ENCODE data around the gene ULK4.

Gene ULK4

DNA sequence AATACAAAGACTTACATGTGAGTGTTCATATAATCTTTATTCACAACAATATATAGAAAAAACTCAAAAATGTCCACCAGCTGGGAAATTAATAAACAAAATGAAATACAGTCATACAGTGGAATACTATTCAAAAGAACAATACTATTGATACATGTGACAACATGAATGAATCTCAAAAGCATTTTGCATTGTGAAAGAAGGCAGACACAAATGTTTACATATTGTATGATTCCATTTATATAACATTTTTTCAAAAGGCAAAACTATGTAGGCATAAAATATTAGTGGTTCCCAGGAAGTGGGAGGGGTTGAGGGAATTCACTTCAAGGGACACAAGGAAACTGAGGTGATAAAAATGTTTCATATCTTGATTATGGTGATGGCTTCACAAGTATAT lies 459.4 kb downstream of the ULK4 start:
- TF ChIP-seq, protein P1, sequence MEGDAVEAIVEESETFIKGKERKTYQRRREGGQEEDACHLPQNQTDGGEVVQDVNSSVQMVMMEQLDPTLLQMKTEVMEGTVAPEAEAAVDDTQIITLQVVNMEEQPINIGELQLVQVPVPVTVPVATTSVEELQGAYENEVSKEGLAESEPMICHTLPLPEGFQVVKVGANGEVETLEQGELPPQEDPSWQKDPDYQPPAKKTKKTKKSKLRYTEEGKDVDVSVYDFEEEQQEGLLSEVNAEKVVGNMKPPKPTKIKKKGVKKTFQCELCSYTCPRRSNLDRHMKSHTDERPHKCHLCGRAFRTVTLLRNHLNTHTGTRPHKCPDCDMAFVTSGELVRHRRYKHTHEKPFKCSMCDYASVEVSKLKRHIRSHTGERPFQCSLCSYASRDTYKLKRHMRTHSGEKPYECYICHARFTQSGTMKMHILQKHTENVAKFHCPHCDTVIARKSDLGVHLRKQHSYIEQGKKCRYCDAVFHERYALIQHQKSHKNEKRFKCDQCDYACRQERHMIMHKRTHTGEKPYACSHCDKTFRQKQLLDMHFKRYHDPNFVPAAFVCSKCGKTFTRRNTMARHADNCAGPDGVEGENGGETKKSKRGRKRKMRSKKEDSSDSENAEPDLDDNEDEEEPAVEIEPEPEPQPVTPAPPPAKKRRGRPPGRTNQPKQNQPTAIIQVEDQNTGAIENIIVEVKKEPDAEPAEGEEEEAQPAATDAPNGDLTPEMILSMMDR (IDR thresholded peaks at IDR 0.05), result no peak

DNA sequence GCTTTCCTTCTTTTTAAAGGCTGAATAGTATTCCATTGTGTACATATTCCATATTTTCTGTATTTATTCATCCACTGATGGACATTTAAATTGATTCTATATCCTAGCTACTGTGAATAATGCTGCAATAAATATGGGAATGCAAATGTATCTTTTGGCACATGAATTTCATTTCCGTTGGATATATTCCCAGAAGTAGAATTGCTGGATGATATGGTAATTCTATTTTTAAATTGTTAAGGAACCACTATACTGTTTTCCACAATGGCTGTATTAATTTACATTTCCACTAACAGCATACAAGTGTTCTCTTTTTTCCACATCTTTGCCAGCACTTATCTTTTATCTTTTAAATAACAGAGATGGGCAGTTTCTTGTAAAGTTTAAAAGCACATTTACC lies 459.9 kb downstream of the ULK4 start:
- TF ChIP-seq, protein P1 (IDR thresholded peaks at IDR 0.05), result no peak

DNA sequence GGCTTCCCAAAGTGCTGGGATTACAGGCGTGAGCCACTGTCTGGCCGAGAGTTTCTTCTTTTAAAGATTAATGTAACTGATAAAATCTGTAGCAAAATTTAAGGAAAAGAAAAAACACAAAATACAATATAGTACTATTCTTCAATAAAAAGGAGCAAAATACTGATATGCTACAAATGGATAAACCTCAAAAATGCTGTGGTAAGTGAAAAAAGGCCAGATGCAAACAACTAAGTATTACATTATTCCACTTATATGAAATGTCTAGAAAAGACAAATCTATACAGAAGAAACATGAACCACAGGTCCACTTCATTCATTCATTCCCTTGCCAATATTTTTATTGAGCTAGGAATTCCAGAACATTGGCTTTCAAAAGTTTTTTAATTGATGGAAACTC lies 463.1 kb downstream of the ULK4 start:
- TF ChIP-seq, protein P1 (IDR thresholded peaks at IDR 0.05), result no peak

DNA sequence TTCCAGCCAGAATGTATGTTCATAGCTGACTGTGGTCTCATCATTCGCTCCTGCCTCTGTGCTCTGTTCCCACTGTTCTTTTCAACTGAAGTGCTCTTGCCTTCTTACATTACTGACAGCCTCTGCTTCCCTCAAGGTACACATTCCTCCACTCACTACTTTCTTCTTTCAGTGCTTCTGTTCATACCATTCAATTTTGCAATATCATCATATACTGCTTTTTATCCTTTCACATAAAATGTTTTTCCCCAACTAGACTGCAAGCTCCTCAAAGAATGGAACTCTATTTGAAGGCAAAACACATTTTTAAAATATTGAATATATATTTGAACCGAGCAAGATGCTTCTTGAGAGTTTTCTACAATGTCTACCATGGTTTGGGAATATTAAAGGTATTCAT lies 471.5 kb downstream of the ULK4 start:
- TF ChIP-seq, protein P1 (IDR thresholded peaks at IDR 0.05), result no peak

DNA sequence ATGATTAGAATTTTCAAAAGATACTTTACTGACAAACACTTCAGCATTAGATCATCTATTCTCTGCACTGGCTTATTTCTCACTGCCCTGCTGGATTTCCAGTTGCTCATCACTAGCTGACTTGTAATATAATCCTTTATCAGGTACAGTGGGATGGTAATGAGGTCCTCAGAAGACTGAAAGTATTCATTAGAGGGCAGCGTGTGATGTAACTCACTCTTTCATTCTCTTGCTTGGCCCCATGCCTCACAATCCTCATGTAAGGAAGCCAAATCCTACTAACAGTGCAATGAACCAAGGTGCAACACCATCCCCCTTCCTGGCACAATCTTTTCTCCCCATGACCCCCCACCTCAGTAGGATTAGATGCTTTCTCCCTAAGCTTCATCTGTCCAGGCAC lies 472.7 kb downstream of the ULK4 start:
- TF ChIP-seq, protein P1 (IDR thresholded peaks at IDR 0.05), result no peak

DNA sequence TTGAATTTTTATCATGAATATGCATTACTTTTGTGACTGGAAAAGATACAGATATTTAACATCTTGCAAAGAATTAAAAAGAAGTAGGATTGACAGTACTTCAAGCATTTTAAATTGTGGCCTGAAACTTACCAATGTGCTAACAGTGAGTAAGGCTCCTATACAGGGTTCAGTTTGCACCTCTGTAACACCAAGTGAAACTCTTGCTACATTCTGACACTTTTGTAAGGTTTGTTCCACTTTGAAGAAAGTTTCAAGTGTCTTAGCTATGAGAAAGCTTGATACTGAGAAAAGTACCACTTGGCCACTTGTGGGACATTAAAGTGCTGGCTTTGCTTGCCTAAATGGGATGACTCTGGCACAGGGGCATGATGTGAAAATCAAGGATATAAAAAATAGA lies 473.4 kb downstream of the ULK4 start:
- TF ChIP-seq, protein P1 (IDR thresholded peaks at IDR 0.05), result no peak

DNA sequence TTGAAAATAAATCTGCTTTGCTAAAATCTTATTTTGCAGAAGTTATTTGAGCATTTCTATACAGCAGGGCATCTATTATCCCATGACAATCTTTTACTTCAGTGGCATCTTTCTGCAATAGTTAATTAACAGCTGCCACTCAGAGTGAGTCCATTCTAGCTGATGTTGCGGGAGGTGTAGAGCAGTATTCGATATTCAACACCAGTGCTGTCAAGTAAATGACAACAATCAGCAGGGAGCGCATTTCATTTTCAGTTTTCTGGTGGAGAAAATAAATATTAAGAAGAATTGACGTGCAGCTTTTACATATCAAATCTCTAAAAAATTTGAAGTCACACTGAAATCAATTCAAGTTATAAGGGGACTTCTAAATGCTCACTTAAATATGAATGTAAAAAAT lies 476.4 kb downstream of the ULK4 start:
- TF ChIP-seq, protein P1 (IDR thresholded peaks at IDR 0.05), result no peak

DNA sequence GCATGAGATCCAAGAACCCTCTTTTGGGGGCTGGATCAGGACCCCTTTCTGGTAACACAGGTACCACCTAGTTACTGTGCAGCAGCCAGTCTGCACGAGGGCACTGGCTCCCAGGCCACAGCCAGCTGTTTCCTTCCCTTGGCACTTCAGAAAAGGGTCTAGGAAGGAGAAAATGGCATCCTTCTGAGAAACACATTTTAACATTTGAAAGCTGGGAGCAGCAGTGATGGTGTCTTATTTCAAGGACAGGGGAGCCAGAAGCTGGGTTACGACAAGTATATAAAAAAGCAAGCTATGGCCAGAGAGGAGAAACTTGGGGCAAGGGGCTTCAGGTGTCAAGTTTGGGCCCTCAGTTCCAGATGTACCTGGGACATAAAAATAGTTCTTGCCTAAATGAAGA lies 479.8 kb downstream of the ULK4 start:
- TF ChIP-seq, protein P1 (IDR thresholded peaks at IDR 0.05), result no peak
